Hematopoietic multipotent progenitor cell treated with erythropoietin and hydrocortisone succinate and interleukin-3 and kit ligand, for 15 days (in vitro differentiated cells): Measurements from ENCODE around the gene RHOBTB1.
"Not testable (repeated sequence)": the region's sequence is repeated elsewhere in the genome, so short reads cannot be mapped to it uniquely, and the experiment has no call there.

Source experiments
- DNase-seq: peaks from one replicate; pipeline ENCODE4 v3.0.0-alpha.2; 2015; ENCODE audit warnings: low spot score

Gene RHOBTB1

DNA sequence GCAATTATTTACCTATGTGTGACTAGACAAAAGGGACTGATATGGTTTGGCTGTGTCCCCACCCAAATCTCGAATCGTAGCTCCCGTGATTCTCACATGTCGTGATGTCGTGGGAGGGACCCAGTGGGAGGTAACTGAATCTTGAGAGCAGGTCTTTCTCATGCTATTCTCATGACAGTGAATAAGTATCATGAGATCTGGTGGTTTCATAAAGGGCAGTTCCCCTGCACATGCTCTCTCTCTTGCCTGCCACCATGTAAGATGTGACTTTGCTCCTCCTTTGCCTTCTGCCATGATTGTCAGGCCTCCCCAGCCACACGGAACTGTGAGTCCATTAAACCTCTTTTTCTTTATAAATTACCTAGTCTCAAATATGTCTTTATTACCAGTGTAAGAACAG, 37.2 kb downstream of the RHOBTB1 start:
- DNase-seq = not testable (repeated sequence)

GRCh38 chr10:60906411-60906810, 37.6 kb downstream of the RHOBTB1 start:
- no peak for DNase-seq

DNA sequence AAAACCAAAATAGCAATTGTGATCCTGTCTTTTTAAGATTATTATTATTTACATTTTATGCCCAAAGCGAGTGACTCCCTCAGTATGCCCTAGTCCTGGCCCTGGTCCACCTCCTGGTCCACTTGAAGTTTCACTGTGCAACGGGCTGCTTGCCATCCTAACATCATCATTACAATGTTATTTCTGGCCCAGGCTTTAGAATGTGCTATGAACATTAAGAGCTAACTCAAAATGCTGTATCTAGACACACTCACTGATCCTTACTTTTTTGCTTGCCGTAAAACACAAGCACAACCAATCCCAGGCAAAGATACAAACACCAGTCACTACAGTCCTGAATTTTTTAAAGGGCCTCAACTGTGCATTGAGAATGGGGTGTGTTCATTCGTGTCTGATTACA, 38.4 kb downstream of the RHOBTB1 start:
- DNase-seq = no peak

DNA sequence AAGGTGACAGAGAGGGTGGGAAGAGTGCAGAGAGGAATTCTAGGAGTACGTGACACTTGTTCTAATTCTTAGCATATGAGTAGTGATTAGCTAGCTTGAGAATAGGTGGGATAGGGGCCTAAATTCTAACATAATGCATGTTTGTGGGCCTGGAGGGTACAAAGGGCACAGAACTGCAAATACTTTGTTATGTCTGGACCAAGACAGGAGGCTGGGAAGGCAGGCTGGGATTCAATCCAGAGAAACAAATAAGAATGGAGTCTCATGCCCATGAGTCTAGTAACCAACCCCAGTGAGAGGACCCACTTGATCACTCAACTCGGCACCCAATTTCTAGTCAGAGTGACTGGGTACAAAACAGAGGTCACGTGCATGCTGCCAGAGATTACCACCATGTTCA, 40.9 kb downstream of the RHOBTB1 start:
- no peak for DNase-seq

- DNase-seq = no peak
Observed at GRCh38 chr10:60901561-60902235, 42.3 kb downstream of the RHOBTB1 start.

GRCh38 chr10:60899266-60899665, 44.7 kb downstream of the RHOBTB1 start:
- no peak for DNase-seq

DNA sequence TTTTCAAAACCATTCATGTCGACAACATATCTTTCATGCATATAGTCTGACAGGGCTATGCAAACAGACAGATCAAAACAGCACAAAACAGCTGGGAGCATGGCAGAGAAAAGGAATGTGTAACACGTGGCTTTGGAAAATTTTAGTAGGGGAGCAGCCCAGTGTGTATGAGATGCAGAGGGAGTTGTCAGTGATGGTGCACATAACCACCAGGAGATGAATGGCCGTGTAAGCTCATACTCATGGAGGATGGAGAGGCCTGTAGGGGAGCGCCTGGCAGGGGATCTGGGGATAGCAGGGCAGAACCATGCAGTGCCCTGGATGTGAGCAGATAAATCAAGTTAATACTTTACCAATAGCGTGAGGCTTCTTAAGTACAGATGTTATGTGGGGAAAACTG, 45.7 kb downstream of the RHOBTB1 start:
- DNase-seq = no peak

DNA sequence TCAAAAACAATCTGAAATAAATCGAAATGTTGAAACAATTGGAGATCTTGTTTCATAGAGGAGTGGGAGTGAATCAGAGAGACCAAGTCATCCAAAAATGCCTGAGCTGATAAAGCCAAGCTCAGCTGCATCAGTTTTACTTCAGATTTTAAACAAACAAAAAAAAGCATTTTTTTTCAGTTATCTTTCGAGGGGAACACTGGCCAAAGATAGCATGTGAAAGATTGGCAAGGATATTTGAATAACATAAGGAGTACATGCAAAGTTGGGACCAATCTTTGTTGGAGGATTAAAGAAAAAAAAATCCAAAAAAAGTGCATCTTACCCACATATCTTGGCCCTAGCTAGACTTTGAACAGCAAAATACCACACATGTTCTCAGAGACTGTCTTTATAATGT, 47.2 kb downstream of the RHOBTB1 start:
- no peak for DNase-seq

- DNase-seq = no peak
Observed at GRCh38 chr10:60896033-60896432, 48.0 kb downstream of the RHOBTB1 start.

- no peak for DNase-seq
Observed at GRCh38 chr10:60894786-60895185, 49.2 kb downstream of the RHOBTB1 start.

DNA sequence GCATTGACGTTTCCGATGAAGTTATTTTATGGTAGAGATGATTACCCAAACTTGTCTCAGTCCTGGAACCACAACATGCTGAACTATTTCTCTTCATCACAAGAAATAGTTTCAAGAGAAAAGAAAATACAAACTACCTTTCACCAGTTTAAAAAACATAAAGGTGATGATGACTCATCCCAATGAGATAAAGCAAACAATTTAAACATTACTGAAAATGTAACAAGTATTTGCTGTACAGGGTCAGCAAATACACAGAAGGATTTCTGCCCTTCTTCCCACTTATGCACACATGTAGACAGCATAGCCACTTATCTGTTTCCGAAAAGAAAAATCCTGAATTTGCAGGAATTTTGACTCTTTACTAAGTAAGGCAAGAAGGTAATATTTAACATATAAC, 50.8 kb downstream of the RHOBTB1 start:
- DNase-seq = no peak

- no peak for DNase-seq
Observed at GRCh38 chr10:60892571-60892970, 51.4 kb downstream of the RHOBTB1 start.

DNA sequence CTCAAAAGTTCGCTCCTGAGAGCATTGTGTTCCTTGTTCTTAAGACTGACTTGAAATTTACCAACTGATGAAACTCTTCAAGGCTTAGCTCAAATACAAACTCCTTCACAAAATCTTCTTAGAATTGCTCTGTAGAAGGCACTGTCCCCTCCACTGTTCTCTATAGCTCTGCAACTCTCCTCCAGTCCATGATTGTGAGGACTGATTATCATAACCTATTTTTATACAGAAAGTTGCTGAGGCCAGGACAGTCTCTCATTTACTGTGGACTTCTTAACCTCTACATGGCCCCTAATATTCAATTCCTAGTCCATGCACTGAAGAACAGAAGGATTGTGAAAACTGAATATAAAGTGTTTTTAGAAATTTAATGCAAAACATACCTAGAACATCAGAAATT, 53.2 kb downstream of the RHOBTB1 start:
- no peak for DNase-seq

- DNase-seq = no peak
Observed at GRCh38 chr10:60883187-60883586, 60.8 kb downstream of the RHOBTB1 start.

GRCh38 chr10:60878224-60878623, 65.8 kb downstream of the RHOBTB1 start:
- DNase-seq = no peak

GRCh38 chr10:60877777-60878120, 66.2 kb downstream of the RHOBTB1 start:
- DNase-seq = no peak

DNA sequence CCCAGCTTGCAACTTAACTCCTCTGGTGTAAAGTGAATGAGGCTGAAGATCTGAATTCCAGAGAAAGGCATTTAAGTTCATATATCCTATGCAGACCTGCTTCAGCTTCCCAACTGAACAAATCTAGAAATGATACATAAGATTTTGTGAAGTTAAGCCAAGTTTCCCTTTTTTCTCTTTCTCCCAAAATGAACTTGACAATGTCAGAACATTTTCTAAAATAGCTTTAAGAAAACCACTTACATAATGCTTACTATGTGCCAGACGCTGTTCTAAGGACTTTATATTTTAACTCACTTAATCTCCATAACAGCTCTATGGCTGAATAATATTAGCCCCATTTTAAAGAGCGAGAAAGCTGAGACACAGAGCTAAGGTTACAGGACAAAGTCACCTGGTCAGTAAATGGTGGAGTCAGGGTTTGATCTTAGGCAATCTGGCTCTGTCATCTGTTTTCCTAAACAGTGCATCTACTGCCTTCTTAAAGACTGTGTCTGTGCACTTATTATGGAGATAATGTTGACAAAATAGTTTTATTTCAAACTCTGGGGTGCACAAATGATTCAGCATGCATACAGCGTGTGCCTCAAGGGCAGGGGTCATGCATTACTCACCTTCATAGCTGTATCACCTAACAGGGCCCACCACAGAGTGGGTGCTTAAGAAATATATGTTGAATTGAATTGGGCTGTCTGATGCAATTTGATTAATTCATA, 66.8 kb downstream of the RHOBTB1 start:
- no peak for DNase-seq

GRCh38 chr10:60873758-60874157, 70.2 kb downstream of the RHOBTB1 start:
- DNase-seq = no peak

- DNase-seq = no peak
Observed at GRCh38 chr10:60872451-60872850, 71.5 kb downstream of the RHOBTB1 start.

DNA sequence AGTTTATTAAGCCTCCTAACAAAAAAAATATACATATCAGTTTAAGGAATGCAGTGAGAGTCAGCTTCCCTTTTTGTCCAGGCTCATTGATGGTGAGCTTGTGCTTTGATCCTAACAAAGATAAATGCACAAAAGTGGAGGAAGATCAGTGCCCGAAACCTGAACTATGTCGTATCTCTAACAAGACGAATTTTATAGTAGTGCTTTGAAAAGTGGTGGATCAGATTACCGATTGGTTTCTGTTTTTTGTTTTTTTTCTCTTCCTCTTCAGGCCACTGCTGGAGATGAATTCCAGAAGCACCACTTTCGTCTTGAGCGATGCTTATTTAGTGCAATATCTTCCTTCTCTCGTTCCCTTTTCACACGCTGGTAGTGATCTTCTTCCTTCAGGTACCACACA, 72.8 kb downstream of the RHOBTB1 start:
- no peak for DNase-seq

DNA sequence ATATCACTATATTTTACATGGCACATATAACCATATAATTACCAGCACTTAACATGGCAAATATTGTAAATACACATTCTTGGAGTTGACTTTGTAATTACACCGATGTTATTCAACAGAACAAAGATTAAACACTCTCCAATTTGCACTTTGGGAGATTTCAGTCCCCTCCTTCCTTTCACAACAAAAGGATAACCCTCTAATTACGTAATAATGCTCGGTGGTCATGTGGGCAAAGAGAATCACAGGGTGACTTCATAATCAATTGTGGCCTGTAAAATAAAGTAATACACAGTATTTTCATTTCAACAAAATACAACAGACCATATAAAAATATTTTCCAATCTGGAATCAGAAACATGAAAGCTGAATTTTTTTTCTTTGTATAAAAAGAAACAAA, 73.2 kb downstream of the RHOBTB1 start:
- DNase-seq = no peak

- DNase-seq = no peak
Observed at GRCh38 chr10:60870416-60870728, 73.6 kb downstream of the RHOBTB1 start.

DNA sequence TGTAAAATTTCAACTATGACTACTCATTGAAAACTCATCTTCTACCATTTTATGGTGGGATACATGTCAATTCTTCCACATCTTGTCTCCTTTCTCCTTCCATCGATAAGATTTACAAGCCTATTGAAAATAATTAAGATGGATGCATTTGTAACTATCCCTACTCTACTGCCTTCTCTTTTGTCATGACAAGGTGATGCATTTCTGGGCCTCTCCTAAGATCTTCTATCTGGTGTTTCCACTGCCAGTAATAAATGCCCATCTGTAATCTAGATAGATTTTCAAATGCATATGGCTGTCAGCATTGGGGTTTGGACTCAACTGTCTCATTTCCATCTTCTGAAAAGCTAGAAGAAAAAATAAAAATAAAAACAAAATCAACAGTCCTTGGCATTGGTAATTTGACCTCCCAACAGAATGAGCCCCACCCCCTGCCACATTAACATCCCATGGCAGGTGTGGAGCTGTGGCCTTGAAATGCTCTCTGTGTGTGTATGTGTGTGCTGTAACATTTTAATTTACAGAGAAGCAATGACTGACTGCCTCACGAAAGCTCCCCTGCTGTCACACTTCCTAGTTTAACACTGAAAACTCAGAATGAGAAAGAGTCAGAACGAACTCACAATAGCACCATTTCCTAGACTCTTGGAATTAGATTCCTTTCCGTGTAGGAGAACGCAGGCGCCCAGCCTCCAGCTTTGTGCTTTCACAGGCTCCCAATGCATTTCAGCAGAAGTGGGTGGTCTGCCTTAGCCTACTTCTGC, 74.2 kb downstream of the RHOBTB1 start:
- DNase-seq = no peak

- DNase-seq = no peak
Observed at GRCh38 chr10:60868946-60869345, 75.0 kb downstream of the RHOBTB1 start.
